Measurements from ENCODE around the gene SPOCK2.
A peak's percentile ranks its signal among the peaks of the same experiment; 100 is the strongest.

The SPOCK2 gene

GRCh38 chr10:72027498-72027897 is 60.9 kb downstream of the SPOCK2 start:
- DNase-seq (ENCODE audit: low spot score): no peak

GRCh38 chr10:72026278-72027111 is 61.9 kb downstream of the SPOCK2 start:
- DNase-seq (ENCODE audit: low spot score): peak; percentile 63

- no peak for DNase-seq (ENCODE audit: low spot score)
Observed at GRCh38 chr10:72025832-72026231, 62.5 kb downstream of the SPOCK2 start.

- no peak for DNase-seq (ENCODE audit: low spot score)
Observed at GRCh38 chr10:72025400-72025799, 63.0 kb downstream of the SPOCK2 start.

- DNase-seq (ENCODE audit: low spot score): peak; percentile 49
Observed at GRCh38 chr10:72024596-72024995, 63.8 kb downstream of the SPOCK2 start.

- no peak for DNase-seq (ENCODE audit: low spot score)
Observed at GRCh38 chr10:72022228-72022627, 66.1 kb downstream of the SPOCK2 start.

GRCh38 chr10:72020914-72021809 is 67.2 kb downstream of the SPOCK2 start:
- DNase-seq (ENCODE audit: low spot score): no peak

- no peak for DNase-seq (ENCODE audit: low spot score)
Observed at GRCh38 chr10:72019085-72019876, 69.1 kb downstream of the SPOCK2 start.

- DNase-seq (ENCODE audit: low spot score): no peak
Observed at GRCh38 chr10:72016608-72017300, 71.6 kb downstream of the SPOCK2 start.

GRCh38 chr10:72015841-72016240 is 72.5 kb downstream of the SPOCK2 start:
- DNase-seq (ENCODE audit: low spot score): no peak

GRCh38 chr10:72014785-72015480 is 73.4 kb downstream of the SPOCK2 start:
- no peak for DNase-seq (ENCODE audit: low spot score)

GRCh38 chr10:72014197-72014596 is 74.2 kb downstream of the SPOCK2 start:
- DNase-seq (ENCODE audit: low spot score): no peak

GRCh38 chr10:72013202-72013945 is 75.0 kb downstream of the SPOCK2 start:
- DNase-seq (ENCODE audit: low spot score): no peak

- no peak for DNase-seq (ENCODE audit: low spot score)
Observed at GRCh38 chr10:72012796-72013195, 75.6 kb downstream of the SPOCK2 start.

GRCh38 chr10:72011976-72012512 is 76.3 kb downstream of the SPOCK2 start:
- no peak for DNase-seq (ENCODE audit: low spot score)

- DNase-seq (ENCODE audit: low spot score): no peak
Observed at GRCh38 chr10:72011468-72011867, 76.9 kb downstream of the SPOCK2 start.

- DNase-seq (ENCODE audit: low spot score): no peak
Observed at GRCh38 chr10:72011016-72011415, 77.3 kb downstream of the SPOCK2 start.

- no peak for DNase-seq (ENCODE audit: low spot score)
Observed at GRCh38 chr10:72010234-72010973, 77.9 kb downstream of the SPOCK2 start.

GRCh38 chr10:72009425-72010081 is 78.8 kb downstream of the SPOCK2 start:
- DNase-seq (ENCODE audit: low spot score): peak; percentile 96

All from GM03348 (cell line).